Neural cell (in vitro differentiated cells): ENCODE data around the gene GASK1B. TPM values are rescaled to one million over a fixed set of nuclear protein-coding genes. Genes with fewer than 3 reads are reported as not detected.

ENCODE experiments used
- H2AFZ ChIP-seq: fragments of 200-600, 300-800 bp; sonication (generic), shearing (Covaris generic); 2 replicates; pipeline ENCODE4 v1.6.0; 2014; ENCODE audit warnings: low read depth, mild to moderate bottlenecking, antibody characterized with exemption, low read length, moderate library complexity
- H3F3A ChIP-seq: fragments of 200-600 bp; shearing (Covaris generic); 2 replicates; pipeline ENCODE4 v1.6.1; 2016; ENCODE audit warnings: mild to moderate bottlenecking, moderate library complexity, mixed read lengths, antibody characterized with exemption, low read length; ENCODE audit not compliant: insufficient read depth, poor library complexity, severe bottlenecking
- H3K27ac ChIP-seq: fragments of 200-600, 300-800 bp; sonication (generic), shearing (Covaris generic); 2 replicates; pipeline ENCODE4 v1.5.1; 2014; ENCODE audit warnings: mild to moderate bottlenecking, low read length, moderate library complexity
- H3K27me3 ChIP-seq: fragments of 300-800, 200-600 bp; sonication (generic), shearing (Covaris generic); 2 replicates; pipeline ENCODE4 v1.6.0; 2014; ENCODE audit warnings: mild to moderate bottlenecking, low read depth, low read length, moderate library complexity; ENCODE audit not compliant: insufficient read depth
- H3K36me3 ChIP-seq: fragments of 300-800, 200-600 bp; sonication (generic), shearing (Covaris generic); 2 replicates; pipeline ENCODE4 v1.5.1; 2014; ENCODE audit warnings: mild to moderate bottlenecking, antibody characterized with exemption, low read length, moderate library complexity; ENCODE audit not compliant: insufficient read depth
- H3K4me2 ChIP-seq: fragments of 300-800, 200-600 bp; sonication (generic), shearing (Covaris generic); 2 replicates; pipeline ENCODE4 v1.6.0; 2014; ENCODE audit warnings: mild to moderate bottlenecking, low read length
- H3K4me3 ChIP-seq: fragments of 300-800, 200-600 bp; sonication (generic), shearing (Covaris generic); 2 replicates; pipeline ENCODE4 v1.5.1; 2014; ENCODE audit warnings: mild to moderate bottlenecking, low read length, moderate library complexity
- H3K79me2 ChIP-seq: fragments of 200-600 bp; shearing (Covaris generic); replicated peaks from 2 replicates; pipeline ENCODE4 v1.6.0; 2014; ENCODE audit warnings: mild to moderate bottlenecking, low read length, moderate library complexity; ENCODE audit not compliant: insufficient read depth
- H3K9ac ChIP-seq: fragments of 300-800, 200-600 bp; sonication (generic), shearing (Covaris generic); 2 replicates; pipeline ENCODE4 v1.6.1; 2016; ENCODE audit warnings: mild to moderate bottlenecking, low read length, mixed read lengths
- H3K9me2 ChIP-seq: fragments of 200-600 bp; shearing (Covaris generic); 2 replicates; pipeline ENCODE4 v1.6.1; 2016; ENCODE audit warnings: mild to moderate bottlenecking, low read length, mixed read lengths; ENCODE audit not compliant: insufficient read depth
- H3K9me3 ChIP-seq: fragments of 200-600, 300-800 bp; sonication (generic), shearing (Covaris generic); 2 replicates; pipeline ENCODE4 v1.6.1; 2016; ENCODE audit warnings: mild to moderate bottlenecking, mixed run types, low read length, moderate library complexity, mixed read lengths
- H4K20me1 ChIP-seq: fragments of 200-600 bp; shearing (Covaris generic); 2 replicates; pipeline ENCODE4 v1.6.1; 2016; ENCODE audit warnings: mild to moderate bottlenecking, mixed run types; ENCODE audit not compliant: insufficient read depth
- CTCF ChIP-seq: fragments of 450-650 bp; IDR thresholded peaks from 2 replicates; pipeline ENCODE4 v1.5.1; 2014; ENCODE audit warnings: antibody characterized with exemption, mild to moderate bottlenecking, moderate library complexity; ENCODE audit not compliant: poor library complexity, severe bottlenecking
- EP300 ChIP-seq: fragments of 450-650 bp; conservative IDR thresholded peaks from 2 replicates; pipeline ENCODE4 v1.6.1; 2014; ENCODE audit warnings: antibody characterized with exemption, mild to moderate bottlenecking, moderate library complexity; ENCODE audit not compliant: poor library complexity, severe bottlenecking
- EZH2 ChIP-seq: fragments of 200-600, 300-800 bp; shearing (Covaris generic), sonication (generic); IDR thresholded peaks from 2 replicates; pipeline ENCODE4 v1.6.1; 2014; ENCODE audit warnings: antibody characterized with exemption, low read length, borderline replicate concordance, mild to moderate bottlenecking; ENCODE audit not compliant: insufficient read depth, poor library complexity, severe bottlenecking
- MXI1 ChIP-seq: fragments of 450-650 bp; conservative IDR thresholded peaks from 2 replicates; pipeline ENCODE4 v1.6.1; 2014; ENCODE audit warnings: antibody characterized with exemption, mild to moderate bottlenecking; ENCODE audit not compliant: poor library complexity, severe bottlenecking
- POLR2AphosphoS5 ChIP-seq: IDR thresholded peaks from 2 replicates; pipeline ENCODE4 v1.6.1; 2012
- RAD21 ChIP-seq: fragments of 450-650 bp; conservative IDR thresholded peaks from 2 replicates; pipeline ENCODE4 v1.6.1; 2014; ENCODE audit warnings: antibody characterized with exemption, mild to moderate bottlenecking, moderate library complexity
- REST ChIP-seq: IDR thresholded peaks from 2 replicates; pipeline ENCODE4 v1.6.1; 2012; ENCODE audit warnings: borderline replicate concordance
- SMC3 ChIP-seq: fragments of 450-650 bp; conservative IDR thresholded peaks from 2 replicates; pipeline ENCODE4 v1.6.1; 2014; ENCODE audit warnings: antibody characterized with exemption, mild to moderate bottlenecking, moderate library complexity; ENCODE audit not compliant: poor library complexity
- TAF1 ChIP-seq: IDR thresholded peaks from 2 replicates; pipeline ENCODE4 v1.6.1; 2012; ENCODE audit warnings: low read depth
- polyA plus RNA-seq: library from polyadenylated mRNA; depleted of rRNA; stranded (reverse); fragments of >200 nt; gene quantifications from 2 replicates; pipeline ENCODE4 v1.2.3, GENCODE V29; 2014

Gene GASK1B
- polyA plus RNA-seq, 1 donor from 2014 or later, result 0.40 TPM

- Histone ChIP-seq H3K27ac (no peak overlapping the region), H3K79me2 (no peaks in the 10 kb centered on the region), H3K4me2 (no peak overlapping the region), H2AFZ (no peak overlapping the region), H4K20me1 (no peaks in the 10 kb centered on the region), H3F3A (no peaks in the 10 kb centered on the region), H3K4me3 (no peak overlapping the region), H3K27me3 (no peaks in the 10 kb centered on the region), H3K9me3 (no peaks in the 10 kb centered on the region), H3K36me3 (no peaks in the 10 kb centered on the region), H3K9ac (no peak overlapping the region), H3K9me2 (no peaks in the 10 kb centered on the region)
- TF ChIP-seq POLR2AphosphoS5, result no peak
Observed at GRCh38 chr4:158217763-158218162, 44.9 kb upstream of the GASK1B start.

- Histone ChIP-seq H3K9me2 (no peaks in the 10 kb centered on the region), H3F3A (no peaks in the 10 kb centered on the region), H3K79me2 (no peaks in the 10 kb centered on the region), H3K4me3 (no peak overlapping the region), H3K27ac (no peak overlapping the region), H3K9ac (no peak overlapping the region), H3K27me3 (no peaks in the 10 kb centered on the region), H3K36me3 (no peaks in the 10 kb centered on the region), H3K4me2 (no peak overlapping the region), H3K9me3 (no peaks in the 10 kb centered on the region), H4K20me1 (no peaks in the 10 kb centered on the region), H2AFZ (no peak overlapping the region)
- TF ChIP-seq EZH2, result no peak
- TF ChIP-seq EP300, result no peak
- TF ChIP-seq MXI1, result no peak
- TF ChIP-seq REST, result no peak
- TF ChIP-seq RAD21, result no peak
- no peak for TF ChIP-seq POLR2AphosphoS5
- TF ChIP-seq CTCF, result no peak
- TF ChIP-seq TAF1, result no peak
- TF ChIP-seq SMC3, result no peak
Observed at GRCh38 chr4:158214856-158215255, 42.0 kb upstream of the GASK1B start.

GRCh38 chr4:158213466-158213865, 40.6 kb upstream of the GASK1B start:
- Histone ChIP-seq H2AFZ (no peak overlapping the region), H3K9ac (no peak overlapping the region), H3K4me3 (no peak overlapping the region), H3K36me3 (no peaks in the 10 kb centered on the region), H4K20me1 (no peaks in the 10 kb centered on the region), H3K9me2 (no peaks in the 10 kb centered on the region), H3K9me3 (no peaks in the 10 kb centered on the region), H3K27ac (no peak overlapping the region), H3K4me2 (no peak overlapping the region), H3K27me3 (no peaks in the 10 kb centered on the region), H3K79me2 (no peaks in the 10 kb centered on the region), H3F3A (no peaks in the 10 kb centered on the region)
- TF ChIP-seq EP300 (no peak), EZH2 (no peak), MXI1 (no peak), TAF1 (no peak), SMC3 (no peak), POLR2AphosphoS5 (no peak), CTCF (no peak), REST (no peak), RAD21 (no peak)
